Measurements from ENCODE around the gene ITGB4.

ITGB4 gene

DNA sequence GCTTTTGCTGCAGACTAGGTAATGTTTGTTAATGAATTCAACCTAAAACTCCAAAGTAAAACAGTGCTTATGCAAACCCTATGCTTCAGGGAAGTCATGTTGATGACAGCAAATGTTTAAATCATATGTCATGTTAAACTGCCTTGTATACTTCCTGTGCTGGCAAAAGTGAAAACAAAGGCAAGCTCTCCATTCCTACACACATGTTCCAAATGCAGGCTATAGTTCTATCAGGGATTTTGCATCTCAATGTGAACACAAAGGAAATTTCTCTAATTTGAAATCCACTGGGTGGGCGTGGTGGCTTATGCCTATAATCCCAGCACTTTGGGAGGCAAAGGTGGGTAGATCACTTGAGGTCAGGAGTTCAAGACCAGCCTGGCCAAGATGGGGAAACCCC is 82.6 kb downstream of the ITGB4 start:
- DNase-seq = no peak

DNA sequence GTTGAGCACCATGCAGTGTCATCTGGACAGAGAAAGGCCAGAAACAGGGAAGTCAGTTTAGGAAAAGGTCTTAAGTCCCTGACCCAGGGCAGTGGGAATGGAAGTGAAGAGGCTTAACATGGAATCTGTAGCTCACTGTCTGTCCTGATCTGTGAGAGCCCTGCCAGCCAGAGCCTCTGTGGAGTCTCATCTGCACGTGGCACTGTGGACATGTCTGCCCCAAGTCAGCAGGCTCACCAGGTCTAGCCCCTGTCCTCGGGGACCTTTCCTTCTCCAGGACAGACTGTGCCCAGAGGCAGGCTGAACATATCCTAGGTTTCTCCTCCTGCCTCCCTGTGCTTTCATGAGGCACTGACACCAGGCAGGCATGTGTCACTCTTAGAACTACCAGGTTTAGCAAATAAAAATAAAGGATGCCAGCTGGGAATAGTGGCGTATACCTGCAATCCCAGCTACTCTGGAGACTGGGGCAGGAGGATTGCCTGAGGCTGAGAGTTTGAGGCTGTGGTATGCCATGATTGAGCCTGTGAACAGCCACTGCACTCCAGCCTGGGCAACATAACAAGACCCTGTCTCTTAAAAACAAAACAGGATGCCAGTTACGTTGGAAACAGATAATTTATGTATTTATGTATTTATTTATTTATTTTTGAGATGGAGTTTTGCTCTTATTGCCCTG is 85.7 kb downstream of the ITGB4 start:
- no peak for DNase-seq
